GM12878 (cell line): ENCODE results near the gene CASQ1. TPM values are rescaled to one million over a fixed set of nuclear protein-coding genes. Genes with fewer than 3 reads are reported as not detected.

Source experiments
- CHD2 ChIP-seq: IDR thresholded peaks from 2 replicates; pipeline ENCODE4 v1.6.1; 2011; ENCODE audit warnings: low read depth, low read length, improper control_type of control experiment, borderline replicate concordance
- DPF2 ChIP-seq: fragments of 450-650 bp; IDR thresholded peaks from 2 replicates; pipeline ENCODE4 v1.6.1; 2017; ENCODE audit warnings: mild to moderate bottlenecking
- JUND ChIP-seq: IDR thresholded peaks from 2 replicates; pipeline ENCODE4 v1.6.1; 2012; ENCODE audit warnings: low read depth, mild to moderate bottlenecking, low read length, improper control_type of control experiment, moderate library complexity
- MTA3 ChIP-seq: IDR thresholded peaks from 2 replicates; pipeline ENCODE4 v1.6.1; 2012; ENCODE audit warnings: low read length, inconsistent platforms, borderline replicate concordance
- PAX8 ChIP-seq: fragments of 450-650 bp; IDR thresholded peaks from 2 replicates; pipeline ENCODE4 v1.6.1; 2017; ENCODE audit warnings: mild to moderate bottlenecking, moderate library complexity
- RCOR1 ChIP-seq: conservative IDR thresholded peaks from 2 replicates; pipeline ENCODE4 v1.6.1; 2012; ENCODE audit warnings: low read depth, low read length, improper control_type of control experiment
- SMAD5 ChIP-seq: IDR thresholded peaks from 2 replicates; pipeline ENCODE4 v1.6.1; 2016; ENCODE audit warnings: antibody characterized with exemption, low read depth
- SREBF1 ChIP-seq: IDR thresholded peaks from 2 replicates; pipeline ENCODE4 v1.6.1; 2012; ENCODE audit warnings: mild to moderate bottlenecking, low read length
- SRF ChIP-seq, 2 experiments: IDR thresholded peaks; 2 replicates each; pipeline ENCODE4 v1.6.1; 2011; ENCODE audit warnings: low read depth in 2 of 2, low read length in 2 of 2, mild to moderate bottlenecking in 1 of 2, moderate library complexity in 1 of 2
- STAT1 ChIP-seq: fragments of 450-650 bp; conservative IDR thresholded peaks from 2 replicates; pipeline ENCODE4 v1.6.1; 2014; ENCODE audit warnings: antibody characterized with exemption, mild to moderate bottlenecking
- TCF3 ChIP-seq: IDR thresholded peaks from 2 replicates; pipeline ENCODE4 v1.6.1; 2012; ENCODE audit warnings: low read depth, mild to moderate bottlenecking, low read length, borderline replicate concordance; ENCODE audit not compliant: insufficient read depth
- YY1 ChIP-seq: IDR thresholded peaks from 2 replicates; pipeline ENCODE4 v1.6.1; 2011; ENCODE audit warnings: low read depth, mild to moderate bottlenecking, low read length
- ZNF217 ChIP-seq: fragments of 450-650 bp; IDR thresholded peaks from 2 replicates; pipeline ENCODE4 v1.6.1; 2017; ENCODE audit warnings: antibody characterized with exemption, mild to moderate bottlenecking
- ZZZ3 ChIP-seq: IDR thresholded peaks from 2 replicates; pipeline ENCODE4 v1.6.1; 2011; ENCODE audit warnings: low read depth; ENCODE audit not compliant: control insufficient read depth, insufficient read length
- polyA plus RNA-seq, 11 experiments: library from polyadenylated mRNA; depleted of rRNA in 4 of 11; unstranded in 6 of 11; stranded (reverse) in 5 of 11; fragments of >200 nt; fragmentation: Nextera tagmentation in 4 of 11; fragmentation: Illumina TruSeq in 1 of 11; extraction: Ambion mirVana in 4 of 11; extraction: Trizol in 1 of 11; gene quantifications; 1 replicate in 1 of 11; 2 replicates in 10 of 11; pipeline versions ENCODE4 v1.2.1 to v1.2.3, GENCODE V29; 2011 to 2016; ENCODE audit warnings: inconsistent platforms in 2 of 11, missing spikeins in 2 of 11, low read depth in 1 of 11
- total RNA-seq, 4 experiments: library from RNA; depleted of rRNA in 3 of 4; stranded (reverse); fragments of >200 nt in 3 of 4; fragmentation: Illumina TruSeq in 1 of 4; extraction: Trizol in 1 of 4; gene quantifications; 2 replicates each; pipeline versions ENCODE4 v1.2.1 to v1.2.3, GENCODE V29; 2013 to 2021
- TF ChIP-seq, protein P1 (sequence below): fragments of 450-650 bp; IDR thresholded peaks from 2 replicates; pipeline ENCODE4 v1.6.1; 2017; ENCODE audit warnings: mild to moderate bottlenecking, moderate library complexity
- TF ChIP-seq, protein P2 (sequence below): IDR thresholded peaks from 2 replicates; pipeline ENCODE4 v1.6.1; 2012; ENCODE audit warnings: low read depth, low read length, improper control_type of control experiment
- TF ChIP-seq, protein P3 (sequence below): fragments of 150-350 bp; IDR thresholded peaks from 2 replicates; pipeline ENCODE4 v1.6.1; 2016; ENCODE audit warnings: low read depth, low read length
- TF ChIP-seq, protein P4 (sequence below): fragments of 450-650 bp; conservative IDR thresholded peaks from 2 replicates; pipeline ENCODE4 v1.6.1; 2017; ENCODE audit warnings: mild to moderate bottlenecking, moderate library complexity

The CASQ1 gene
- total and polyA plus RNA-seq, 10 of the 15 experiments (the other 5 are each of a cell fraction or from before 2014, with no cell fraction given): 0.10 to 0.77 (median 0.34) TPM

GRCh38 chr1:160204526-160205241, 14.3 kb downstream of the CASQ1 start (continued):
- TF ChIP-seq, protein P1, sequence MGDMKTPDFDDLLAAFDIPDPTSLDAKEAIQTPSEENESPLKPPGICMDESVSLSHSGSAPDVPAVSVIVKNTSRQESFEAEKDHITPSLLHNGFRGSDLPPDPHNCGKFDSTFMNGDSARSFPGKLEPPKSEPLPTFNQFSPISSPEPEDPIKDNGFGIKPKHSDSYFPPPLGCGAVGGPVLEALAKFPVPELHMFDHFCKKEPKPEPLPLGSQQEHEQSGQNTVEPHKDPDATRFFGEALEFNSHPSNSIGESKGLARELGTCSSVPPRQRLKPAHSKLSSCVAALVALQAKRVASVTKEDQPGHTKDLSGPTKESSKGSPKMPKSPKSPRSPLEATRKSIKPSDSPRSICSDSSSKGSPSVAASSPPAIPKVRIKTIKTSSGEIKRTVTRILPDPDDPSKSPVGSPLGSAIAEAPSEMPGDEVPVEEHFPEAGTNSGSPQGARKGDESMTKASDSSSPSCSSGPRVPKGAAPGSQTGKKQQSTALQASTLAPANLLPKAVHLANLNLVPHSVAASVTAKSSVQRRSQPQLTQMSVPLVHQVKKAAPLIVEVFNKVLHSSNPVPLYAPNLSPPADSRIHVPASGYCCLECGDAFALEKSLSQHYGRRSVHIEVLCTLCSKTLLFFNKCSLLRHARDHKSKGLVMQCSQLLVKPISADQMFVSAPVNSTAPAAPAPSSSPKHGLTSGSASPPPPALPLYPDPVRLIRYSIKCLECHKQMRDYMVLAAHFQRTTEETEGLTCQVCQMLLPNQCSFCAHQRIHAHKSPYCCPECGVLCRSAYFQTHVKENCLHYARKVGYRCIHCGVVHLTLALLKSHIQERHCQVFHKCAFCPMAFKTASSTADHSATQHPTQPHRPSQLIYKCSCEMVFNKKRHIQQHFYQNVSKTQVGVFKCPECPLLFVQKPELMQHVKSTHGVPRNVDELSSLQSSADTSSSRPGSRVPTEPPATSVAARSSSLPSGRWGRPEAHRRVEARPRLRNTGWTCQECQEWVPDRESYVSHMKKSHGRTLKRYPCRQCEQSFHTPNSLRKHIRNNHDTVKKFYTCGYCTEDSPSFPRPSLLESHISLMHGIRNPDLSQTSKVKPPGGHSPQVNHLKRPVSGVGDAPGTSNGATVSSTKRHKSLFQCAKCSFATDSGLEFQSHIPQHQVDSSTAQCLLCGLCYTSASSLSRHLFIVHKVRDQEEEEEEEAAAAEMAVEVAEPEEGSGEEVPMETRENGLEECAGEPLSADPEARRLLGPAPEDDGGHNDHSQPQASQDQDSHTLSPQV: no peak
- TF ChIP-seq DPF2 (peak; percentile 85), JUND (no peak), SREBF1 (no peak), RCOR1 (0 out of 2 replicates have a peak, but pooled peaks have one; percentile 69), PAX8 (no peak), CHD2 (peak; percentile 53; the same call in 1 of the 2 replicates), MTA3 (peak; percentile 93), ZNF217 (peak; percentile 68; the same call in 1 of the 2 replicates), SMAD5 (0 out of 2 replicates have a peak, but pooled peaks have one; percentile 15), STAT1 (no peak), ZZZ3 (no peak), TCF3 (no peak), YY1 (0 out of 2 replicates have a peak, but pooled peaks have one; percentile 6), SRF (IDR thresholded peaks at IDR 0.05; ENCODE audit: low read depth in 2 of 2, low read length in 2 of 2) (0 out of 4 replicates have a peak, but pooled peaks of 1 of the 2 experiments have one; percentile 30)
- TF ChIP-seq, protein P2, sequence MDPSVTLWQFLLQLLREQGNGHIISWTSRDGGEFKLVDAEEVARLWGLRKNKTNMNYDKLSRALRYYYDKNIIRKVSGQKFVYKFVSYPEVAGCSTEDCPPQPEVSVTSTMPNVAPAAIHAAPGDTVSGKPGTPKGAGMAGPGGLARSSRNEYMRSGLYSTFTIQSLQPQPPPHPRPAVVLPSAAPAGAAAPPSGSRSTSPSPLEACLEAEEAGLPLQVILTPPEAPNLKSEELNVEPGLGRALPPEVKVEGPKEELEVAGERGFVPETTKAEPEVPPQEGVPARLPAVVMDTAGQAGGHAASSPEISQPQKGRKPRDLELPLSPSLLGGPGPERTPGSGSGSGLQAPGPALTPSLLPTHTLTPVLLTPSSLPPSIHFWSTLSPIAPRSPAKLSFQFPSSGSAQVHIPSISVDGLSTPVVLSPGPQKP: no peak
- TF ChIP-seq, protein P3, sequence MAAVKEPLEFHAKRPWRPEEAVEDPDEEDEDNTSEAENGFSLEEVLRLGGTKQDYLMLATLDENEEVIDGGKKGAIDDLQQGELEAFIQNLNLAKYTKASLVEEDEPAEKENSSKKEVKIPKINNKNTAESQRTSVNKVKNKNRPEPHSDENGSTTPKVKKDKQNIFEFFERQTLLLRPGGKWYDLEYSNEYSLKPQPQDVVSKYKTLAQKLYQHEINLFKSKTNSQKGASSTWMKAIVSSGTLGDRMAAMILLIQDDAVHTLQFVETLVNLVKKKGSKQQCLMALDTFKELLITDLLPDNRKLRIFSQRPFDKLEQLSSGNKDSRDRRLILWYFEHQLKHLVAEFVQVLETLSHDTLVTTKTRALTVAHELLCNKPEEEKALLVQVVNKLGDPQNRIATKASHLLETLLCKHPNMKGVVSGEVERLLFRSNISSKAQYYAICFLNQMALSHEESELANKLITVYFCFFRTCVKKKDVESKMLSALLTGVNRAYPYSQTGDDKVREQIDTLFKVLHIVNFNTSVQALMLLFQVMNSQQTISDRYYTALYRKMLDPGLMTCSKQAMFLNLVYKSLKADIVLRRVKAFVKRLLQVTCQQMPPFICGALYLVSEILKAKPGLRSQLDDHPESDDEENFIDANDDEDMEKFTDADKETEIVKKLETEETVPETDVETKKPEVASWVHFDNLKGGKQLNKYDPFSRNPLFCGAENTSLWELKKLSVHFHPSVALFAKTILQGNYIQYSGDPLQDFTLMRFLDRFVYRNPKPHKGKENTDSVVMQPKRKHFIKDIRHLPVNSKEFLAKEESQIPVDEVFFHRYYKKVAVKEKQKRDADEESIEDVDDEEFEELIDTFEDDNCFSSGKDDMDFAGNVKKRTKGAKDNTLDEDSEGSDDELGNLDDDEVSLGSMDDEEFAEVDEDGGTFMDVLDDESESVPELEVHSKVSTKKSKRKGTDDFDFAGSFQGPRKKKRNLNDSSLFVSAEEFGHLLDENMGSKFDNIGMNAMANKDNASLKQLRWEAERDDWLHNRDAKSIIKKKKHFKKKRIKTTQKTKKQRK: no peak
- TF ChIP-seq, protein P4, sequence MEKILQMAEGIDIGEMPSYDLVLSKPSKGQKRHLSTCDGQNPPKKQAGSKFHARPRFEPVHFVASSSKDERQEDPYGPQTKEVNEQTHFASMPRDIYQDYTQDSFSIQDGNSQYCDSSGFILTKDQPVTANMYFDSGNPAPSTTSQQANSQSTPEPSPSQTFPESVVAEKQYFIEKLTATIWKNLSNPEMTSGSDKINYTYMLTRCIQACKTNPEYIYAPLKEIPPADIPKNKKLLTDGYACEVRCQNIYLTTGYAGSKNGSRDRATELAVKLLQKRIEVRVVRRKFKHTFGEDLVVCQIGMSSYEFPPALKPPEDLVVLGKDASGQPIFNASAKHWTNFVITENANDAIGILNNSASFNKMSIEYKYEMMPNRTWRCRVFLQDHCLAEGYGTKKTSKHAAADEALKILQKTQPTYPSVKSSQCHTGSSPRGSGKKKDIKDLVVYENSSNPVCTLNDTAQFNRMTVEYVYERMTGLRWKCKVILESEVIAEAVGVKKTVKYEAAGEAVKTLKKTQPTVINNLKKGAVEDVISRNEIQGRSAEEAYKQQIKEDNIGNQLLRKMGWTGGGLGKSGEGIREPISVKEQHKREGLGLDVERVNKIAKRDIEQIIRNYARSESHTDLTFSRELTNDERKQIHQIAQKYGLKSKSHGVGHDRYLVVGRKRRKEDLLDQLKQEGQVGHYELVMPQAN: 0 out of 2 replicates have a peak, but pooled peaks have one; percentile 26
